ENCODE data around the gene FARSB. TPM values are rescaled to one million over a fixed set of nuclear protein-coding genes. Genes with fewer than 3 reads are reported as not detected.
"Not testable (repeated sequence)": the region's sequence is repeated elsewhere in the genome, so short reads cannot be mapped to it uniquely, and the experiment has no call there.

Gene FARSB
- total RNA-seq, 4 donors from 2014 or later, result 9.7 to 26.8 (median 20.9) TPM

GRCh38 chr2:222598611-222599010, 57.3 kb downstream of the FARSB start:
- no peak for DNase-seq
- no peaks in the 10 kb centered on the region for H3K4me1 ChIP-seq
- peaks cover 0 to 58% (median 0%) of the 10 kb centered on the region in 3 donors for H3K36me3 ChIP-seq
- no peak overlapping the region for H3K4me3 ChIP-seq
- no peak for TF ChIP-seq CTCF (IDR thresholded peaks at IDR 0.05)
- no peak for TF ChIP-seq POLR2A (IDR thresholded peaks at IDR 0.05)
- WGBS, 2 donors, result 80 to 84% methylated on average over 4 of the region's 4 CpGs
- no peaks in the 10 kb centered on the region for H3K9me3 ChIP-seq
- no peaks in the 10 kb centered on the region for H3K27me3 ChIP-seq
- intact Hi-C loops (cut with DNase I), result no loop called here
- no peak overlapping the region for H3K27ac ChIP-seq

GRCh38 chr2:222595581-222595980, 60.3 kb downstream of the FARSB start:
- no peaks in the 10 kb centered on the region for H3K27me3 ChIP-seq
- H3K4me3 ChIP-seq, result no peak overlapping the region
- no peak for DNase-seq
- H3K27ac ChIP-seq, result no peak overlapping the region
- intact Hi-C loops (cut with DNase I), result no loop called here
- TF ChIP-seq CTCF (IDR thresholded peaks at IDR 0.05) (no peak), POLR2A (IDR thresholded peaks at IDR 0.05) (no peak)
- no peaks in the 10 kb centered on the region for H3K4me1 ChIP-seq
- peaks cover 0 to 82% (median 0%) of the 10 kb centered on the region in 3 donors for H3K36me3 ChIP-seq
- H3K9me3 ChIP-seq, result no peaks in the 10 kb centered on the region
- WGBS, 2 donors, result 92 to 94% methylated on average over 2 of the region's 2 CpGs

GRCh38 chr2:222594679-222595078, 61.2 kb downstream of the FARSB start:
- DNase-seq, result no peak
- Histone ChIP-seq H3K9me3 (no peaks in the 10 kb centered on the region), H3K27me3 (no peaks in the 10 kb centered on the region), H3K4me1 (no peaks in the 10 kb centered on the region), H3K36me3 (peaks cover 0 to 84% (median 0%) of the 10 kb centered on the region in 3 donors), H3K27ac (no peak overlapping the region), H3K4me3 (no peak overlapping the region)
- intact Hi-C loops (cut with DNase I), result no loop called here
- WGBS, 2 donors, result 85 to 100% methylated on average over 1 of the region's 1 CpG
- TF ChIP-seq CTCF (IDR thresholded peaks at IDR 0.05), result no peak
- no peak for TF ChIP-seq POLR2A (IDR thresholded peaks at IDR 0.05)

- Histone ChIP-seq H3K36me3 (peaks cover 0 to 59% (median 0%) of the 10 kb centered on the region in 3 donors), H3K9me3 (no peaks in the 10 kb centered on the region), H3K4me3 (no peak overlapping the region), H3K4me1 (no peaks in the 10 kb centered on the region), H3K27me3 (no peaks in the 10 kb centered on the region), H3K27ac (no peak overlapping the region)
- 78 to 86% methylated on average over 2 of the region's 2 CpGs for WGBS, 2 donors
- DNase-seq, result no peak
- intact Hi-C loops (cut with DNase I), result no loop called here
- no peak for TF ChIP-seq POLR2A (IDR thresholded peaks at IDR 0.05)
- TF ChIP-seq CTCF (IDR thresholded peaks at IDR 0.05), result no peak
Measured at GRCh38 chr2:222592176-222592575, 63.7 kb downstream of the FARSB start.

GRCh38 chr2:222591661-222592060, 64.2 kb downstream of the FARSB start:
- WGBS, 2 donors, result 88 to 97% methylated on average over 1 of the region's 1 CpG
- DNase-seq, result no peak
- Histone ChIP-seq H3K4me1 (no peaks in the 10 kb centered on the region), H3K27me3 (no peaks in the 10 kb centered on the region), H3K4me3 (no peak overlapping the region), H3K27ac (no peak overlapping the region), H3K36me3 (peaks cover 0 to 54% (median 0%) of the 10 kb centered on the region in 3 donors), H3K9me3 (no peaks in the 10 kb centered on the region)
- intact Hi-C loops (cut with DNase I), result no loop called here
- TF ChIP-seq POLR2A (IDR thresholded peaks at IDR 0.05) (no peak), CTCF (IDR thresholded peaks at IDR 0.05) (no peak)

GRCh38 chr2:222584589-222584988, 71.3 kb downstream of the FARSB start:
- H3K9me3 ChIP-seq; H3K27me3 ChIP-seq; DNase-seq; intact Hi-C loops (cut with DNase I); H3K4me3 ChIP-seq; H3K4me1 ChIP-seq; H3K27ac ChIP-seq: not testable (repeated sequence)
- WGBS, 2 donors, result 85% methylated on average over 2 of the region's 8 CpGs; no CpG with 5 or more reads in 1 of the 2 donors
- H3K36me3 ChIP-seq, result peaks cover 0 to 35% (median 0%) of the 10 kb centered on the region in 3 donors
